ENCODE results near the gene DPP6.

Gene DPP6

GRCh38 chr7:154774303-154774969 is 722.2 kb downstream of the DPP6 start:
- in situ Hi-C loops (cut with MboI; ENCODE audit: low pct_unique_long_range_greater_than_20kb, low sequenced_read_pairs, unreplicated experiment) = no loop called here
- no peak for TF ChIP-seq CTCF (IDR thresholded peaks at IDR 0.05; ENCODE audit: extremely low read depth, insufficient read depth, missing control alignments)
- DNase-seq (ENCODE audit: low spot score) = no peak

GRCh38 chr7:154775681-154776080 is 723.5 kb downstream of the DPP6 start:
- no peak for TF ChIP-seq CTCF (IDR thresholded peaks at IDR 0.05; ENCODE audit: extremely low read depth, insufficient read depth, missing control alignments)
- DNase-seq (ENCODE audit: low spot score) = no peak
- in situ Hi-C loops (cut with MboI; ENCODE audit: low pct_unique_long_range_greater_than_20kb, low sequenced_read_pairs, unreplicated experiment) = no loop called here

GRCh38 chr7:154776350-154776749 is 724.2 kb downstream of the DPP6 start:
- no peak for TF ChIP-seq CTCF (IDR thresholded peaks at IDR 0.05; ENCODE audit: extremely low read depth, insufficient read depth, missing control alignments)
- in situ Hi-C loops (cut with MboI; ENCODE audit: low pct_unique_long_range_greater_than_20kb, low sequenced_read_pairs, unreplicated experiment) = no loop called here
- DNase-seq (ENCODE audit: low spot score) = no peak

GRCh38 chr7:154777023-154777422 is 724.8 kb downstream of the DPP6 start:
- no peak for TF ChIP-seq CTCF (IDR thresholded peaks at IDR 0.05; ENCODE audit: extremely low read depth, insufficient read depth, missing control alignments)
- in situ Hi-C loops (cut with MboI; ENCODE audit: low pct_unique_long_range_greater_than_20kb, low sequenced_read_pairs, unreplicated experiment) = no loop called here
- DNase-seq (ENCODE audit: low spot score) = no peak

GRCh38 chr7:154777489-154777888 is 725.3 kb downstream of the DPP6 start:
- no peak for TF ChIP-seq CTCF (IDR thresholded peaks at IDR 0.05; ENCODE audit: extremely low read depth, insufficient read depth, missing control alignments)
- in situ Hi-C loops (cut with MboI; ENCODE audit: low pct_unique_long_range_greater_than_20kb, low sequenced_read_pairs, unreplicated experiment) = no loop called here
- DNase-seq (ENCODE audit: low spot score) = no peak

- in situ Hi-C loops (cut with MboI; ENCODE audit: low pct_unique_long_range_greater_than_20kb, low sequenced_read_pairs, unreplicated experiment) = no loop called here
- DNase-seq (ENCODE audit: low spot score) = no peak
- no peak for TF ChIP-seq CTCF (IDR thresholded peaks at IDR 0.05; ENCODE audit: extremely low read depth, insufficient read depth, missing control alignments)
These were observed 725.7 kb downstream of the DPP6 start for GRCh38 chr7:154777908-154778307.

Measured in GM13977 (cell line).